Right ventricle myocardium superior (tissue), 1 donor: ENCODE measurements around the gene DPYD. TPM values are rescaled to one million over a fixed set of nuclear protein-coding genes. Genes with fewer than 3 reads are reported as not detected.

Experiments used
- ATAC-seq: fragments of 200-7000 bp; cut with Tn5 transposase; one replicate; pipeline ENCODE4 v1.9.1; 2020; ENCODE audit warnings: mild to moderate bottlenecking; ENCODE audit not compliant: poor library complexity
- DNase-seq: peaks from one replicate; pipeline ENCODE4 v3.0.0-alpha.2; 2020
- intact Hi-C: fragments of 100-400 bp; cut with DNase I; formaldehyde crosslinking; loops from one replicate; pipeline ENCODE4 v1.11.2; 2022
- total RNA-seq: library from RNA; stranded (reverse); fragmentation: NEBNext Ultra II Directional; extraction: Animal tissue kit (Norgen Biotek cat#: 25700); gene quantifications from one replicate; pipeline ENCODE4 v1.2.1, GENCODE V29; 2021
- donor health status: DM: no; HTN: yes; CAD: no; lungs with severe emphysema.

DPYD gene
- total RNA-seq, 1 donor from 2014 or later = 10.3 TPM

DNA sequence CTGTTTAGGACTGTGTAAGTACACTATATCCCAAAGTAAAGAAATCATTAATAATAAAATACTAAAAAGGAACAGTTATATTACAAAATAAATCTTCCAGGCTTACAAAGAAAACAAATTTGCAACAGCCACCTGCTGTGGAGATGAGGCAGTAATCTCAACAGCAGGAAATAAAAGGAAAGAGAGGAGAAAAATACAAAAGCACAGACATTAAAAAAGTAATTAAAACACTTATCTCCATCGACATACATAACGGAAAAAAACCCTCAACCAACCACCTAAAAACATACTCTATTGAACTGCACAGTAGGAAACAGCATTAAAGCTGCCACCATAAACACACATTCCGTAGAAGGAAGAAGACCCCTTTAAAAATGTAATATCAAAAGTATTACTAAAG lies 317.6 kb downstream of the DPYD start:
- no peak for ATAC-seq

GRCh38 chr1:97599447-97599846 lies 321.4 kb downstream of the DPYD start:
- intact Hi-C loops = no loop called here
- ATAC-seq (no peak), DNase-seq (no peak)

More for the DNA sequence above, 317.6 kb downstream of the DPYD start:
- no peak for DNase-seq
- intact Hi-C loops = no loop called here

GRCh38 chr1:97593192-97593591 lies 327.6 kb downstream of the DPYD start:
- intact Hi-C loops = no loop called here
- DNase-seq (no peak), ATAC-seq (no peak)

GRCh38 chr1:97588772-97589171 lies 332.1 kb downstream of the DPYD start:
- no peak for DNase-seq
- ATAC-seq = no peak
- intact Hi-C loops = no loop called here

DNA sequence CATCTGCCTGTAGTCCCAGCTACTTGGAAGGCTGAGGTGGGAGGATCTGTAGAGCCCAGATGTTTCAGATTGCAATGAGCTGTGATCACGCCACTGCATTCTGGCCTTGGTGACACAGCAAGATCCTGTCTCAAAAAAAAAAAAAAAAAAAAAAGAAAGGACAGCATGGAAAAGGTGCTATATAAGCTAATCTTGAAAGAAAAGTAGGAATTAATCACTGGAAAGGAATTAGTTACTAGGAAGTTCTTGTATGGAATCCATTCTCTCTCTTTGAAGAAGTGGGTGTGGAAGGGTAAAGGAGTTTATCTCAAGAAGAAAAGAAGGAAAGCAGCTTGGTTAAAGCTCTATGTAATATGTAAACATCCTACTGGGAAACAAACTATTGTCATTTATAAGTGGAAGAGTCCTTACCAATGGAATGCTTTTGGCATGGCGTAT lies 339.2 kb downstream of the DPYD start:
- ATAC-seq (no peak), DNase-seq (no peak)
- intact Hi-C loops = no loop called here

DNA sequence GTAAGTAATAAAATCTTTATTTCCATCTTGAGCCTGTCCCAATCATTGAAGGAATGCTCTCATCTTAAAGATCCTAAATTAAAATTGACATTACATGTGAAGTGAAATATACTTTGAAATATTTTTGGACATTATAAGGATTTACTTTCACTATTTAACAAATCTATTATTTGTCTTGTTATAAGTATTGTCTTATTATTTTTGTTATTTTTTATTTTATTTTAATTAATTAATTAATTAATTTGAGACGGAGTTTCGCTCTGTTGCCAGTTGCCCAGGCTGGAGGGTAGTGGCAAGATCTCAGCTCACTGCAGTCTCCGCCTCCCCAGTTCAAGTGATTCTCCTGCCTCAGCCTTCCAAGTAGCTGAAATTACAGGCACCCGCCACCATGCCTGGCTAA lies 343.2 kb downstream of the DPYD start:
- no peak for DNase-seq
- intact Hi-C loops = no loop called here
- no peak for ATAC-seq

- no peak for ATAC-seq
Observed at GRCh38 chr1:97573553-97573952, 347.3 kb downstream of the DPYD start.

DNA sequence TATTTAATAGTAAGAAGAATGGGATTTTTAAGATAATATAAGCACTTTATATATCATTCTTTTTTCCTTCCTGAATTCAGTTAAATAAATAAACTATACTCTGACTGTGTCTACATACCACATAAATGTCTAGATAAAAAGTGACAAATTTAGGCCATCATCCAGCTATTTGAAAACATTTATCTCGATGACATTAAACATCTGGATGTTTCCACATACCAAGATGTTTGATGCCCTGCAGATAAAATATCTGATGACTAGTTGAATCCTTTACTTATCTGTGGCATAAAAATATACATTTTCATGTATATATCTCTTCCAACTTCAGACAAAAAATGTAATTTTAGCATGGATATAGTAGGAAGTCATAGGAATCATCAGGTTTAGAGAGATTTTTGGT lies 348.3 kb downstream of the DPYD start:
- ATAC-seq (no peak), DNase-seq (no peak)
- intact Hi-C loops = no loop called here

More at GRCh38 chr1:97573553-97573952, 347.3 kb downstream of the DPYD start:
- intact Hi-C loops = no loop called here
- DNase-seq = no peak

DNA sequence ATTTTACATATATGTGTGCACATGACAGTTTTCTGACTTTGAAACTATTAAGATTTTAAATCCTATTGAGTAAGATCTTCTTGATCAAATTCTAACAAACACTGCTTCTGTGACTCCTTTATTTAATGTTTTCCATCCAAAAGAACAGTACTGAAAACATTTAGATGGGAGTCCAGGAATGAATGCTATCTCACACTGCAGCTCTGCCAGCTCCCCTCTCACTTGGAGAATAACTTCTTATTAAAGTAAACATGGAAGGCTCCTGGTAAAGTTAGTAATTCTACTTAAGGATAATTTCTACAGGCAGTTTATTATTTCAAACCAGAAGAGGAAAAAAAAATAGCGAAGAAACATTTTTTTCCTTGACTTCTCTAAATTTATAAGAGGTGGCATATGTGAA lies 349.1 kb downstream of the DPYD start:
- DNase-seq (no peak), ATAC-seq (no peak)
- intact Hi-C loops = no loop called here

DNA sequence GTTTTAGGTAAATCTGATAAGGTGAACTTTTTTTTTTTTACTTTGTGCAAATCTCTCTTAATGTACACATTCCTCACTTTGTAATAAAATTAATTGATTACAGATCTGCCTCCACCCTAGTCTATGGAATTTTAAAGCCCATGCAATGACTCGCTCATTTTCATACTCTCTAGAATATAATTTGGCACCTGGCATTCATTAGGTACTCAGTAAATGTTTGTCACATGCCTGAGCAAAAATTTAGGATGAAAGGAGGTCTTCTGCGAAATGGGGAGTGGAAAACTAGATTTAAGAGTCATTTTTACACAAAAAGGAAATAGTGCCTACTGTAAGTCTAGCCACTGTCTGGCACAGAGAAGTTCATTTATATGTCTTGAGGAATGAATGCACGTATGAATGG lies 350.1 kb downstream of the DPYD start:
- intact Hi-C loops = no loop called here

GRCh38 chr1:97567000-97567749 lies 353.7 kb downstream of the DPYD start:
- ATAC-seq (no peak), DNase-seq (no peak)
- intact Hi-C loops = no loop called here

More for the DNA sequence above, 350.1 kb downstream of the DPYD start:
- ATAC-seq (no peak), DNase-seq (no peak)

- DNase-seq = no peak
- intact Hi-C loops = no loop called here
- no peak for ATAC-seq
Observed at GRCh38 chr1:97565886-97566285, 354.9 kb downstream of the DPYD start.

DNA sequence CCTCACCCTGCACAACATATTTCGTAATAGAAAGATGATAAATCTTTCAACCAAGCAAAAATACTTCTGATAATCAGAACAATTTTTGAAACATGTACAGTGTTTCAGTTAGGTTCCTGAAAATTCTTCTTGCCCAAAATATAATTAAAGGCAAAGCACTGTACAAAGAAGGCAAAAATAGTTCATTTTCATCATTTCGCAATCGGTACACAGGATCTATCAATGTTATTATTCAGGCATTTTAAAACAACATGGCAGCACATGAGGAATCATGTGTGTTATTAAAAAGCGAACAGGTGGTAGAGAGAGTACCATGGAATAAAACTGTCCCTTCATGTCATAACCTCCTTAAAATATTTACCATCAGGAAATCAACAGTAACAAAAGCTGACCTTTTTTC lies 356.9 kb downstream of the DPYD start:
- DNase-seq (no peak), ATAC-seq (no peak)
- intact Hi-C loops = no loop called here

DNA sequence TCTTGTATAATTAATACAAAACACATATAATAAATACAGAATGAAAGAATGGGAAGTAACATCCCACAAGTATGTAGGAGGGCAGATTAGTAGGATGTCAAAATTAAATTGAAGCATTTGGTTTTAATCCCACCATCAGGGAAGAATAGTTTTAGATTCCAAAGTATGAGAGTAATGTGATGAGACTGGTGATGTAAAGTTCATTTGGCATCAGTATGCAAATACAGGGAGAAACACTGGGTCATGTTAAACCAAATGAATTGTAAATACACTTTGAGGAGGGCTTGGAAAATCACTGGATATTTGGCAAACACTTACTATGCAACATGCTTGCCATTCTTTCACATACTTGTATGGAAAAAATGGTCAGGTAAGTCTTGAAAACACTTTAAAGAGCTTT lies 358.8 kb downstream of the DPYD start:
- intact Hi-C loops = no loop called here
- no peak for ATAC-seq

GRCh38 chr1:97560714-97561113 lies 360.1 kb downstream of the DPYD start:
- no peak for ATAC-seq
- DNase-seq = no peak
- intact Hi-C loops = no loop called here

More for the DNA sequence above, 358.8 kb downstream of the DPYD start:
- no peak for DNase-seq

- intact Hi-C loops = no loop called here
- ATAC-seq (no peak), DNase-seq (no peak)
Observed at GRCh38 chr1:97553971-97554370, 366.9 kb downstream of the DPYD start.

- DNase-seq = no peak
- intact Hi-C loops = no loop called here
- ATAC-seq = no peak
Observed at GRCh38 chr1:97551113-97551512, 369.7 kb downstream of the DPYD start.

GRCh38 chr1:97545446-97545845 lies 375.4 kb downstream of the DPYD start:
- intact Hi-C loops = no loop called here
- DNase-seq (no peak), ATAC-seq (no peak)

- no peak for ATAC-seq
- intact Hi-C loops = no loop called here
- no peak for DNase-seq
Observed at GRCh38 chr1:97540346-97540888, 380.4 kb downstream of the DPYD start.

DNA sequence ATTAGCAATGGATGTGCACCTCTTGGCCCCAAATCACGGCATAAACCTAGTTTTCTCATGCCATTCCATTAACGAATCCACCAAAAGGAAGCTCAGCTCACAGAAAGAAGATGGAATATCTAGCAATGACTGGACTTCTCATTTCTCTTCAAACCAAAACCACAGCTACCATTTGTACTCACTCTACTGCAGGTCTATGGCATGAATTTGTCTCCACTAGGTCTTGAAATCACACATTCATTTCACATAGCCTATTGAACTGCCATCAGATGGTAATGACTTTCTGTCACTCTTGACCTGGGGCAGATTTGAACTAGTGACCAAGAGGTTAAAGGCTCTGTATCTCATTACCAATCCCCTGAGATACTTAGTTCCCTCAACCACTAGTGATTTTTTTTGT lies 382.7 kb downstream of the DPYD start:
- intact Hi-C loops = no loop called here
- no peak for ATAC-seq
- no peak for DNase-seq

DNA sequence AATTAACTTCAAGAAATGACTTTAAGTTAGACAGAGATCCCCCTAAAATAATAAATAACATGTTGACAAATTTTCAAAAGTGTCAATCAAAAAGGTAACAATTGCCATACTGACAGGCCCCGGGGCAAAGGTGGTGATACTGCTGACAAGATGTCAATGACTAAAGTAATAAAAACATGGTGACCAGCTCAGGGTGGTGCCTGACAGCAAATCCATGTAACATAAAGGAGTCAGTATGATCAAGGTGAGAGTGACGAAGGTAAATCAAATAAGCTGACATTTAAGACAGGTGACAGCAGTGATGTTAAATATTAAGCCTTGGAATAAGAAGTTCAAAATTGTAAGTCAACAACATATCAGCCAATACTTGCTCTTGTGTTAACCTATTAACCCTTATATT lies 387.5 kb downstream of the DPYD start:
- intact Hi-C loops = no loop called here
- no peak for ATAC-seq
- no peak for DNase-seq
